ENCODE data around the gene GABARAP. TPM values are rescaled to one million over a fixed set of nuclear protein-coding genes. Genes with fewer than 3 reads are reported as not detected.

The GABARAP gene
- total and polyA plus RNA-seq, 2 of the 13 experiments (the other 11 are each of a cell fraction or from before 2014, with no cell fraction given) = 161 to 310 TPM

GRCh38 chr17:7280519-7281073 lies 38.3 kb upstream of the GABARAP start (continued):
- TF ChIP-seq ZNF687 (CRISPR knock-in tag; IDR thresholded peaks at IDR 0.05) = peak; percentile 90
- no peak for TF ChIP-seq ZNF362 (CRISPR knock-in tag; IDR thresholded peaks at IDR 0.05; ENCODE audit: borderline replicate concordance)
- peak; percentile 60; the same call in 1 of the 2 replicates for TF ChIP-seq ARID5B (CRISPR knock-in tag; IDR thresholded peaks at IDR 0.05)
- TF ChIP-seq ATF7-NPFF (CRISPR knock-in tag; IDR thresholded peaks at IDR 0.05; ENCODE audit: low read depth) = peak; percentile 80
- no peak for TF ChIP-seq FOXO4 (CRISPR knock-in tag; conservative IDR thresholded peaks at IDR 0.05)
- peak; percentile 75; the same call in 1 of the 2 replicates for TF ChIP-seq THAP9 (CRISPR knock-in tag; IDR thresholded peaks at IDR 0.05; ENCODE audit: borderline replicate concordance)
- TF ChIP-seq SALL2 (CRISPR knock-in tag; IDR thresholded peaks at IDR 0.05) = peak; percentile 70; the same call in 1 of the 2 replicates
- 0 out of 2 replicates have a peak, but pooled peaks have one; percentile 60 for TF ChIP-seq SSRP1 (CRISPR knock-in tag; IDR thresholded peaks at IDR 0.05)
- peak; percentile 78; the same call in 1 of the 2 replicates for TF ChIP-seq FOXC1 (CRISPR knock-in tag; IDR thresholded peaks at IDR 0.05; ENCODE audit: borderline replicate concordance)
- no peak for TF ChIP-seq ZFYVE20 (CRISPR knock-in tag; IDR thresholded peaks at IDR 0.05; ENCODE audit: borderline replicate concordance, low read depth)
- 0 out of 2 replicates have a peak, but pooled peaks have one; percentile 21 for TF ChIP-seq CBX5 (CRISPR knock-in tag; IDR thresholded peaks at IDR 0.05; ENCODE audit: borderline replicate concordance)
- TF ChIP-seq ZMAT5 (CRISPR knock-in tag; IDR thresholded peaks at IDR 0.05; ENCODE audit: borderline replicate concordance, low read depth) = no peak
- TF ChIP-seq JUN (CRISPR knock-in tag; IDR thresholded peaks at IDR 0.05) = no peak
- TF ChIP-seq PLRG1 (conservative IDR thresholded peaks at IDR 0.05) = no peak
